DMS 273 (cell line): ENCODE data around the gene CFI.

Experiments
- DNase-seq: peaks from one replicate; lab custom pipeline; 2025; ENCODE audit not compliant: unreplicated experiment; lab: John Stamatoyannopoulos, UW

Gene CFI

DNA sequence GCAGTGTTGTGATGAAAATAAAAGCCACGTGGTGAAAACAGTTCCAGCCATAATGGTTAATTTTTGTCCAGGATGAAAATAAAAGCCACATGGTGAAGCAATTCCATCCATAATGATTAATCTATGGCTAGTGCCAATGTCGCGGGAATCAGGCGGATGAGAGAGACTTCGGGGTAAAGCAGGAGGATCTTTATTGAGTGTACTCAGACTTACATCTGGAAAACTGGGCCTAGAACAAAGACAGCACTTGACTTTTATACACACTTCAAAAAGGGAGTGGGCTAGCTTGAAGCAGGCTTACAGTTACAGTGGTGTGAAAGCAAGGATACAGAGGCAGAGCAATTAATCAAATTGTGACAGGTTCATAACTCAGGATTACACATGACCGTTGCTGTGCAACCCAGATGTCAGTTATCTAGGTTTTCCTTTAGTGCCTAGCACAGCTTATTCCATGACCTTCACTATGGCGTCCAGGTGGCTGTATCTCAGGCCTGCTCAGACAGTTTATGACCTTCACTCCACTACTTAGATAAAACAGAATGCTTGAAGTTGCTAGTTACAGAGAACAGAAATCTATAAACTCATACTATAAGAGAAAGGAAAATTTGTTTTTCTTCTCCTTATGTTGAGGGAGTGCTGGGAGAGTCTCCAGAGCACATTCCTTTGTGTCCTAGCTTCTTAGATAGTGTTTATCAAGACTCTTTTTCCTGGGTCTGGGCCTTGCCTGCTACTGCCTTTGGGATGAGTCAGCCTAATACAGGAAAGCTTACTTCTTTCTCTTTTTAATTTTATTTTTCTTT is 66.0 kb downstream of the CFI start:
- DNase-seq, result peak; percentile 13

DNA sequence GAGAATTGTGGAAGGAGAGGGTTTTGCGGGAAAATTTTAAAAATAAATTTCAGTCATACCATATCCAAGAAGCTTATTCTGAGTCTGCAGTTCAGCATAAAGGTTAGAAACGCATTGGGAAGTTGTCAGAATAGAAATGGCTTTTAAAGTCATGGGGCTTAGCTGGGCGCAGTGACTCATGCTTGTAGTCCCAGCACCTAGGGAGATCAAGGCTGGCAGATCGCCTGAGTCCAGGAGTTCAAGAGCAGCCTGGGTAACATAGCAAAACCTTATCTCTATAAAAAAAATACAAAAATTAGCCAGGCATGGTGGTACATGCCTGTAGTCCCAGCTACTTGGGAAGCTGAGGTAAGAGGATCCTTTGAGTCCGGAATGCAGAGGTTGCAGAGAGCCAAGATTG is 68.1 kb downstream of the CFI start:
- no peak for DNase-seq

DNA sequence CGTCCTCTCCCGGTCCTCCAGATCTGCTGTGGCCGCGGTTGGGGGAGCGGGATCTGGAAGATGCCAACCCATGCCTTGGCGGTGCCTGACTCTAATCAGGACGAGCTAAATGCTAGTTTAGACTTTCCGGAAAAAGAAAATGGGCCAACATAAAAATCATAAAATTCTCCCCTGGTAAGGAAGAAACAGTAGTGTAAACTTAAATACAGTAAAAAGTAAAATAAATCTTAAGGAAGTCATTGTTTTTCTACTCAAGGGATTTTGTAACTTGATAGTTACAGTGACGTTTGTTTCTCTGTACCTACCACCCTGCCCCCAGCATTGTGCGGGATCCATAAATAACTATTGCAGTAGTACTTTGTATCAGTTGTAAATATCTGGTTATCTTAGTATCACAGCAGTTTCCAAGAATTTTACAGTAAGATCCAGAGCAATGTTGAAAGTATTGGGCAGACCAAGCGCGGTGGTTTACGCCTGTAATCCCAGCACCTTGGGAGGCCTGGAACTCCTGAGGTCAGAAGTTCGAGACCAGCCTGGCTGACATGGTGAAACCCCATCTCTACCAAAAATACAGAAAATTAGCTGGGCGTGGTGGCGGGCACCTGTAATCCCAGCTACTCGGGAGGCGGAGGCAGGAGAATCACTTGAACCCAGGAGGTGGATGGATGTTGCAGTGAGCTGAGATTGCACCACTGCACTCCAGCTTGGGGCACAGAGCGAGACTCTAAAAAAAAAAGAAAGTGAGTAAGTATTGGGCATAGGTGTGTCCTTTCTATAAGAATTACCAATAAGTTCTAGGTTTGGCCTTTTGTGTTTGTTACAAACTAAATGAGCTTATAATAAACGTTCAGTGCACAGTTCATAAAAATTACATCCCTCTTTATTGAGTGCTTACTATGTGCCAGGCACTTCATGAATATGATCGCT is 70.9 kb downstream of the CFI start:
- no peak for DNase-seq

- peak; percentile 84 for DNase-seq
Observed at GRCh38 chr4:109729718-109730618, 71.8 kb downstream of the CFI start, which contains the start of gene PLA2G12A. TSS of gene PLA2G12A (minus strand) at chr4:109730070. CDS start at chr4:109729809, 261 bp downstream.

DNA sequence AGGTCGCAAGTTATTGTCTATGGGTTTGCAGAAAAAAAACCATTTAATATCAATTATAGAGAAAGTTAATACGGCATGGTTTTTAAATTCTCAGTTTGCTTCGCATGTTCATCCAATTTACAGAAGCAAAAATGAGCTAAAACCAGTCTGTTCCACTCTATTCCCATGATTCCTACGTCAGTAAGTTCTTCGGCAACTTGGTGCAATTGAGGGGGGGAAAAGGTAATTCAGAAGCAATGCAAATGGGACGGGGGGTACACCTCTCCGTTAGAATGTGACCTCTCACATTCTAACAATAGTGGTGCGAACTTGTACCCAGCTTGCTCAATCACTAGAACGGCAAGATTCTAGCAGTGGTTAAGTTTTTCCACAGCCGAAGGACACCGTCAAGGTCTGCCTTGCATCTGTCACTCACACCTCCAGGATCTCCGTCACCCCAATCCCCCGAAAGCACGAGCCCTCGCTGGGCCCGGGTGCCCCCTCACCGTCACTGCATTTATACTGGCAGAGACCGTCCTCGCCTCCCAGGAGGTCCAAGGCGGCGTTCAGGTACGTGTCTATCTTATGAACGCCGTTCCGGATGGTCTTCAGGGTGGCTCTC is 72.6 kb downstream of the CFI start:
- DNase-seq, result peak; percentile 32

GRCh38 chr4:109728385-109728784 is 73.4 kb downstream of the CFI start:
- peak; percentile 18 for DNase-seq

DNA sequence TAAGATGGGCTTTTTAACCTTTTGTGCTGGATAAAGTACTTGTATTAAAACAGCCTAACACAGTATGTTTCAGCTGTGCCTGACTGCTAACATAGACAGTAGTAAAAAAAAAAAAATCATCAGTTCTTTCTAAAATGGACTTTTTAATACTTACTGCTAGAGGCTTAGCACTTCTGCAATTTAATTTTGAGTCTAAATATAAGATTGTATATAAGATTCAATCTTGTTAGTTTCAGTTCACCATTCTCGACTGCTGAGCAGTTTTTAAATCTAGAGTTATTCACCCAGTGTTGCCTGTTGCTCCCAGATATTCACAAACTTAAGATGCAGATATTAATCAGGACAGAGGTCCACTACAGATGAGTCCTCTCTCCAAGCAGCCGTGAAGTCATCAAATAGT is 78.7 kb downstream of the CFI start:
- no peak for DNase-seq

DNA sequence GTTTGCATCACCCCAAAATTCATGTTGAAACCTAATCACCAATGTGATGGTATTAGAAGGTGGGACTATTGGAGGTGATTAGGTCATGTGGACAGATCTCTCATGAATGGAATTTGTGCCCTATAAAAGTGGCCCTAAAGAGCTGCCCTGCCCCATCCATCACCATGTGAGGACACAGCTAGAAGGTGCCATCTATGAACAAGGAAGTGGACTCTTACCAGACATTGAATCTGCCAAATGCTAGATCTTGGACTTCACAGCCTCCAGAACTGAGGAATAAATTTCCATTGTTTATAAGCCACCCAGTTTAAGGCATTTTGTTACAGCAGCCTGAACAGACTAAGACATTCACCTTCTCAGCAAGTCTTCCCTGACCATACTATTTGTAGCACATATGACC is 79.4 kb downstream of the CFI start:
- DNase-seq, result no peak

DNA sequence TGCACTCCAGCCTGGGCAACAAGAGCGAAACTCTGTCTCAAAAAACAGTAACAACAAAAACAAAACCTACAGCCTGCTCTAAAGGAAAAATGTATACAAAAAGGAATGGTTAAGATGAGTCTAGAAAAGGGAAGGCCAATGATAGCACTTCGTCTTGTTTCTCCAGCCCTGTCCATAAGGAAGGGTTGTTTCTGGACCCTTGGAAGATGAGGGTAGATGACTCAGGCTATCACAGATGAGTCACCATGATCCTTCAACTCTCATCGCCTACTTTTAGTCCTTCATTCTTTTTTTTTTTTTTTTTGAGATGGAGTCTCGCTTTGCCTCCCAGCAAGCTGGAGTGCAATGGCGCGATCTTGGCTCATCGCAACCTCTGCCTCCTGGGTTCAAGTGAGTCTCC is 80.8 kb downstream of the CFI start:
- DNase-seq, result no peak

- DNase-seq, result no peak
Observed at GRCh38 chr4:109719604-109720003, 82.2 kb downstream of the CFI start.

DNA sequence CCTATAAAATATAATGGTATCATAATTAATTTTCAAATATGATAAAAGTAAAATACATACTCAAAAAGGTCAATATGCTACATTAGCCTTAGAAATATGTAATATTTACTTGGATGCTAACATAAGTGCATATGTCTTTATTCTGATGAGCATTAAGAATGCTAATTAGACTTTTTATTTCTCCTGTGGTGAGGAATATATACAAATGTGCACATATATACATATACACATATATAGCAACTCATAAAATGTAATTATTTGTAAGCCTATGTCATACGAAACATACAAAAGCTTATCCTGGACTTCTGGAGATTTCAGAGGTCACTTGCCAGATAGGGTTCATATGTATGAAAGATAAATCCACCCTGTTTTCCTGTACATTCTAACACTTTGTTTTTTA is 83.0 kb downstream of the CFI start:
- no peak for DNase-seq

DNA sequence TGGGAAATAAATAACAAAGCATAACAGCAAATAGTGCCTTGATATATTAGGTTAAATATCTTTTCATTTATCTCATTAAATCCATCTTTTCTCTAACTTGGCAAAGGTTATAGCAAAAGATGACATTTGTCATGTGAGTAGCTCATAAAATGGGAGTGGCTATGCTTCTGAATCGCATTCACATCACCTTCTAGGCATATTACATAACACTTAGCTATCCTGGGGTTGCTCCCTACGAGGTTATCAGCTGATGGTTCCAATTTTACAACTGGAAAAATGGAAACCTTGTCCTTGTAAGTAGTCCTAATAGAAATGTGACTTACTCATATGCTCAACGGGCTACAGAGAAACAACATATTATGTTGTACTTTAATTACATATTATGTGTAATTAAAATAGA is 88.3 kb downstream of the CFI start:
- DNase-seq, result no peak

GRCh38 chr4:109708990-109709389 is 92.8 kb downstream of the CFI start:
- no peak for DNase-seq

DNA sequence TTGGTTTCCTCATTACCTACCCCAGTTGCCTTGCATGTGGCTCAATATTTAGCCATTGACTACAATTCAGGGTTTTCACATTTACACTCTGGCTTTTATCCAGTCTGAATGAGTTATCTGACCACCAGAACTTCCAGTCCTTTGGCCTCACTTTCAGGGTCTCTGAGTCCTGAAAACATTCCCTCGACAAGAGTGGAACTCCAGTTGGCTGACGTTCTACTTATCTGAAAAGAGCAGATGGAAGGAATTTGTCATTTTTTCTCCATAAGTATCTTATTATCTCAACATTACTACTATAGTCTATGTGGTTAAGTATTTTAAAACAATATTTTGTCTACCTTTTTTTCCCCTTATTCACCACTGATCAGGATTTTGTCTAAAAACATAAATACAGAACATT is 93.4 kb downstream of the CFI start:
- DNase-seq, result no peak

- DNase-seq, result peak; percentile 1
Observed at GRCh38 chr4:109703664-109704361, 98.0 kb downstream of the CFI start.

GRCh38 chr4:109702950-109703663 is 98.7 kb downstream of the CFI start, which contains the start of gene CASP6:
TSS of gene CASP6 (minus strand) at chr4:109703445. CDS start at chr4:109703395, 50 bp downstream.
- peak; percentile 79 for DNase-seq

DNA sequence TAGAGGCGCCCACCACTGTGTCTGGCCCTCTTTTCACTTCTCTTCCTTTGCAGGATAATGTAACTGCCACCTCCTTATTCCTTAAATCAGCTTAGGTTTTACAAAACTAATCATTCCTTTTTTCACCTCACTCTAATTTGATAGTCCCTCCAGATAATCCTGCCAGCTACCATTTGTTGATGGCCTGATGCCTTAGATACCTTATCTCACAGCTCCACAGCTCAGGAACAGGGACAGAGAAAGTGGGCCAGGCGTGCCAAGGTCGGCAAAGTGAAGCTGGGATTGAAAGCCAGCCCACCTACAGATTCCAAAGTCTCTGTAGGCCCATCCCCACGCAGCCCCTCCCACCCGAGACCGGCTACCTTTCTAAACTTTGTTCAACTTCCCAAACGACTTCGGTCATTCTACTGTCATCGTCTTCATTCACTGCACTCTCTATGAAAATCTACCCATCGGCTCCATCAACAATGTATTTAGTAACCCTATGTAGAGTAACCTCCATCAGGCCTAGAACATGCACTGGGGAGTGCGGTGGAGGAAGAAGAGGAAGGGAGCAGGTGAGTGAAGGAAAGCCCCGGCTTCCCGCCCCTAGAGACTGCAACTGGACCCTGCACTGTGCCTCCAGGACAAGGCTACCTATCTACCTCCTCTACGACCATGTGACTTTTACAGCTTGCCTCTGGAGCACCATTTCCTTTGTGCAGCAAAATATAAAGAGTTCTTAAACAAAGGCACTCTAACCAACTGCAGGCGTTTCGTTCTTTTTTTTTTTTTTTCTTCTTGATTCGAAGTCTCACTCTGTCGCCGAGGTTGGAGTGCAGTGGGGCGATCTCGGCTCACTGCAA is 100.0 kb downstream of the CFI start:
- DNase-seq, result no peak

DNA sequence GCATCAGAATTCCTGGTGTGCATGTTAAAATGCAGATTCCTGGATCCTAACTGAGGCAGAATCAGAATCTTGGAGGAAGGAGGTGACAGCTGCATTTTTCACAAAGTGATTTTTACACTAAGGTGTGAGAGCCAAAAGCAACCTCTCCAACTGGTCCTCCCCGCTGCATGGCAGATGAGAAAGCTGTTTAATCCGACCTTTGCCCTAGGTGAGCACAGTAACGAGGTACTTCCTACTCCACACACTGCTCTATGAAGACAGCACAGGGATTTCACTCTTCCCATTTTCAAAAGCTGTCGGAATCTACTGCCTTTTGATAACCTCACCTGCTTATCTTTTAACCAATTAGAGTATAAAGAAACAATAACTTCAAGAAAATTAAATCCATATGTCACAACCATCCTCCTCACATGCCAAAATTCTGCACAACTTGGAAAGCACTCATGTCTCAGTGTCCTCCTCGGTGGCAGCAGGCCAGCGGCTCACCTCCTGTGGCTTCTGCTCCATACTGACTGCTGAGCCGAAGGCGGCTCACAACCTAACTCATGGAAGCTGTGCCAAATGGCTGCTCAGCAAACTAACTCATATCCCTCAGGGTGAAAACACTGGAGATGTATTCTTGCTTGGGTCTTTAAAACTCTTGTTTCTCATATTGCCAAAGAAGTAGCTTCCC is 102.1 kb downstream of the CFI start:
- DNase-seq, result no peak
